Stimulated activated naive CD8-positive, alpha-beta T cell treated with anti-CD3 and anti-CD28 coated beads, Interleukin-15, Interleukin-2, amounts not matched to agents 100 U/mL and 50 U/mL, for 24 hours (primary cell): ENCODE measurements around the gene KCNQ1OT1.

ENCODE experiments used
- ATAC-seq: fragments of 150-1000 bp; cut with Tn5 transposase; one replicate; pipeline ENCODE4 v1.10.0; 2021
- DNase-seq: peaks from one replicate; pipeline ENCODE4 v3.0.0; 2021

KCNQ1OT1 gene

DNA sequence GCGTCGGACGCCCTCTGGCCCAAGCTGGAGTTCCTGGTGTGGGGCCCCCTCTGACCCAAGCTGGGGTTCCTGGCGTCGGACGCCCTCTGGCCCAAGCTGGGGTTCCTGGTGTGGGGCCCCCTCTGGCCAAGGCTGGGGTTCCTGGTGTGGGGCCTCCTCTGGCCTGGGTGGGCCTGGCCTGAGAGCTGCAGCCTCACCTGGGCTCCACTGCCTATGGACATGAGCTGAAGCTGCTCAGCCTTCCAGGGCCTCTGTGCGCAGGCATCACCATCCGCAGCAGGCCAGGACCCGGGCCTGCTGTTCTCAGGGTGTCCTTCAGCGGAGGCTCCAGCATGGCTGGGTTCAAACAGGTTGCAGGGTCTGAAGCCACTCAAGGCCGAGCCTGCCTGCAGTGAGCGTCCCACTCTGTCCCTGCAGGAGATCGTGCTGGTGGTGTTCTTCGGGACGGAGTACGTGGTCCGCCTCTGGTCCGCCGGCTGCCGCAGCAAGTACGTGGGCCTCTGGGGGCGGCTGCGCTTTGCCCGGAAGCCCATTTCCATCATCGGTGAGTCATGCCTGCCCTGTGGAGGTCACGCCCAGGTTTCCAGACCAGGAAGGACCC lies 129.5 kb downstream of the KCNQ1OT1 start:
- no peak for ATAC-seq

DNA sequence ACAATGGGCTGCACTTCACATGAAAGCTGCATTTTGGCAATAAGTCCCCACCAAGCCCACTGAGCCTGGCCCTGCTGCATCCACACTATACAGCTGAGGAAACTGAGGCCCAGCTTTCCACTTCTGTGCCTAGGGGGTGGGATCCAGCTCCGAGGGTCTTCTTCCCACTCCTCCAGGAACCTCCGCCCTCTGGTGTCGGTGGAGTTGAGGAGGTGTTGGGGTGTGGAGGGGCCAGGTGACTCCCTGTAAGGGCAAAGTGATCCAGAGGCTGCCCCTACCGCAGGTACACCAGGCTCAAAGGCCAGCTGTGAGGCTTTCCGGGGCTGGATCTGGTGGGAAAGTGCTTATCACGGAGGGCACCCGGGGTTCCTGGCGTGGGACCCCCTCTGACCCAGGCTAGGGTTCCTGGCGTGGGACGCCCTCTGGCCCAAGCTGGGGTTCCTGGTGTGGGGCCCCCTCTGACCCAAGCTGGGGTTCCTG lies 130.0 kb downstream of the KCNQ1OT1 start:
- ATAC-seq (no peak), DNase-seq (no peak)

More for the DNA sequence above, 129.5 kb downstream of the KCNQ1OT1 start:
- DNase-seq, result no peak

DNA sequence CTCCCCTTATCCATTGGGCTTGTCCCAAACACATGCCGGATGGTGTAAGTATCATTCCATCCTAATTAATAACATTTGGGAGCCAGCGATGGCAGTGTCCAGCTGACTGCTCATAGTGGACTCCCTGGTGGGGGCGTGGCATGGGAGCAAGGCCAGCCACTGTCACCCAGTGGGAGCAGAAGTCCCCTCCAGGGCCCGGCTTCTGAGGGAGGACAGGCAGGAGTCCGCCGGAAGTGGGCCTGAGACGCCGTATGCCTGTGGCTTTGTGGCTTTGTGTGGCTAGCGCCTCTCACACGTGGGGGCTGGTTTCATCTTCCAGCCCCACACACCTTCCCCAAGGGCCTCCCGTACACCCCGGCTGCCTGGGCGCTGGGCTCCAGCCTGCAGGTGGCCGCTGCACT lies 130.5 kb downstream of the KCNQ1OT1 start:
- no peak for DNase-seq
- ATAC-seq, result no peak

DNA sequence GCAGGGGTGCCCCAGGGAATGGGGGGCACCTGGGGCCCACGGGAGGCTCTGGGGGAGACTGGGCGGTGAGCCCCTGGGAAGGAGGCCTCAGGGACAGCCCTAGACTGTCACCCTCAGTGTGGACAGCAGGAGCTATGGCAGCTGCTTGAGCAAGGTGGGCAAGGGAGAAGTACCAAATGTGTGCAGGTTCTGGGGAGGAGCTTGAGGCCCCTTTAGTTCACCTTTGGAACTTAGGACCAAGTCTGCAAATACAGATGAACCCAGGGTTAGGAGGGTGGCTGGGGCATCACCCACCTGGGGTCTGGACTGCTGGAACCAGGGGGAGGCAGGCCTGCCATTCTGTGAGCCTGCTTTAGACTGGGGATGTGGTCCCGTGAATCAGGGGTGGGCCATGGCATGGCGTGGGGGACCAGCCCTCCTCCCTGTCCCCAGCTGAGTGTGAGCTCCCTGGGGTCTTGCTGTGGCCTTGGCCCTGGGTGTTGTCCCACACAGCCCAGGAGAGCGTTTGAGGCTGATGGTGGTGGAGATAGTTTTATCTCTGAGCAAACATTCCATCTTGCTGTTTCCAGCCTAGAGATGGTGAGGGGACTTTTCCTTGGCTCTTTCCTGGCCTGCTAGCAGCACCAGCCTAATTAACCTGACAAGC lies 132.6 kb downstream of the KCNQ1OT1 start:
- no peak for ATAC-seq

DNA sequence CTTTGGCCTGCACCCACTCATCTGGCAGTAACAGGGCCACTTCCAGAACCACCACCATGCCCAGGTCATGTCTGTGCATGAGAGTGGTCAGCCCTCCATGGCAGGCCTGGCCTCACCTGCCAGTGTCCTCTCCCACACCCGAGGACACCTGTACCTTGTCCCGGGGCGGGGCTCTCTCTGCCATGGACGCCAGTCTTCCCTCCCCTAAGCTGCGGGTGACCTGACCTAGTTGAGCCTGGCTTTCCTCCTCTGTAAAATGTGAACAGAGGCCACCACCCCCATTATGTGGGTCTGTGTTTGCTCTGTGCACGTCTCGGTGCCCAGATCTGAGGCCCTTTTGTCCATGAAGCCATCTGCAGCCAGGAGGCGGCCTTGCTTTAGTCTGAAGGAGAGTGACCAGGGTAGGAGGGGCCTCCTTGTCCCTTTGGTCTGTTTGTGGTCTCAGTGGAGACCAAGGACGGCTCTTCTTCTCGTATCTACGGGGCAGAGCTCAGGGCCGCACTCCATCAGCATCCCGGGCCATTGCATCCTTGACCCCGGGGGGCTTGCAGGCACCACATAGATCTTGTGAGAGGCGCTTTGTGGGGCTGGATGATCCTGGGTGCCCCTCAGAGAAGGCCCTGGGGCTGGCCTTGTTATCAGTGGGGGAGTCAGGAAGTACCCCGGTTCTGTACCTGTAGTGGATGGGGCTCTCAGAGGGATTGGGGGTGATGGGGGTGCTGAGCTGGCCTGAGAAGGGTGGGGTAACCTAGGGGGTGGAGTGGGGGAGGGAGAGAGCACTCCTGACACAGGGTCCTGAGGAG lies 133.4 kb downstream of the KCNQ1OT1 start:
- DNase-seq (no peak), ATAC-seq (no peak)

More for the DNA sequence above, 132.6 kb downstream of the KCNQ1OT1 start:
- no peak for DNase-seq

DNA sequence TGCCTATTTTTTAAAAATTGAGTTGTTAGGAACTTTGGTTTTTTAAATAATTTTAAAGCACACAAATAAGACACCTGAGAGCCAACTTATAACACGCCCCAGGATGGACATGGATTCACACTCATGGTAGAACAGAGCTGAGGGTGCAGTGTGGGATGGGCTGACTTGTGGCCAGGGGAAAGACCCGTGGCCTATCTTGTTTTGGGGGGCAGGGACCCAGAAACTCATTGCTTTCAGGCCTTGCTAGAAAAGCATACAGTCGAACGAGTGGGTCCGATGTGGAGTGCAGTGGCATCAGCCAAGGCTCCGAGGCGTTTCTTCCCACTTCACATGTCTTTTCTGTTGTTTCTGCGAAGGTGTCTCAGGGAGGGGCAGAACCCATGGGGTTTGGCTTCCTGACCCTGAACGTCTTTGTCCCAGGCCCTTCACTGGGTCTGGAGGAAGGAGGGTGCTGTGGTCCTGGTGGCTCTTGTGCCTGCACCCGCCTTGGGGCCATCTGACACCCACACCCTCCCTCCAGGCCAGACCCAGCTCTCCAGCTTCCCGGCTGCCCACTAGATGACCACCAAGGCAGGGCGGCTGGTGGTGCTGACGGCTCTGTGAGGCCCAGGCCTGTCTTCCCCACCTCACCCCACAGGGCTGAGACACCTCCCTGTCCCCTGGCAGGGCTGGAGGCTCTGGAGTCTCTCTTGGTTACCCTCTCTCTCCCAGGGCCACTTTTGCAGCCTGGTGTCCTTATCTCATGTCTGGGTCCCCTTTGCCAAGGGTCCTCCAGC lies 134.2 kb downstream of the KCNQ1OT1 start:
- DNase-seq (no peak), ATAC-seq (no peak)

DNA sequence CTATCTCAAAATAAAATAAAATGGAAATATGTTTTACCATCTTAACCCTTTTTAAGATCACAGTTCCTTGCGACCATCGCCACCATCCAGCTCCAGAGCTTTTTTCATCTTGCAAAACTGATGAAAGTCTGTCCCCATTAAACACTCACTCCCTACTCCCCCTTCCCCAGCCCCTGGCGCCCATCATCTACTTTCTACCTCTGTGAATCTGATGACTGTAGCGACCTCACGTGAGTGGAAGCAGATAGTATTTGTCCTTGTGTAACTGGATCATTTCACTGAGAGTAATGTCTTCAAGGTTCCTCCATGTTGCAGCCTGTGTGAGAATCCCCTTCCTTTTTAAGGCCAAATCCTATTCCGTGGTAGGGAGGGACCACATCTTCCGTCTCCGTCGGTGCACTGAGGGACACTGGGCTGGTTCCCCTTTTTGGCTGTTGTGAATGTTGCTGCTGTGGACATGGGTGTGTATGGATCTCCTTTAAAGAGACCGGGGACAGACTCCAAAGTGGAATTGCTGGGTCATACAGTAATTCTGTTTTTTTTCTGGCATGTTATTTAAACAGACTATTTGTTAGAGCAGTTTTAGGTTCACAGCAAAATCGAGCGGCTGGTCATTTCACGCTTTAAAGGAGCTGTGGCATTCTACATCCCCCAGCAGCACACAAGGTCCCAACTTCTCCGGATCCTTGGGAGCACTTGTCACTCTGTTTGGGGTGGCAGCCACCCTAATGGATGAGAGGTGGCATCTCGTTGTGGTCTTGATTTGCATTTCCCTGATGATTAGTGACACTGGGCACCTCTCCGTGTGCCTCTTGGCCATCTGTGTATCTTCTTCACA lies 135.0 kb downstream of the KCNQ1OT1 start:
- ATAC-seq, result no peak
- DNase-seq, result no peak

DNA sequence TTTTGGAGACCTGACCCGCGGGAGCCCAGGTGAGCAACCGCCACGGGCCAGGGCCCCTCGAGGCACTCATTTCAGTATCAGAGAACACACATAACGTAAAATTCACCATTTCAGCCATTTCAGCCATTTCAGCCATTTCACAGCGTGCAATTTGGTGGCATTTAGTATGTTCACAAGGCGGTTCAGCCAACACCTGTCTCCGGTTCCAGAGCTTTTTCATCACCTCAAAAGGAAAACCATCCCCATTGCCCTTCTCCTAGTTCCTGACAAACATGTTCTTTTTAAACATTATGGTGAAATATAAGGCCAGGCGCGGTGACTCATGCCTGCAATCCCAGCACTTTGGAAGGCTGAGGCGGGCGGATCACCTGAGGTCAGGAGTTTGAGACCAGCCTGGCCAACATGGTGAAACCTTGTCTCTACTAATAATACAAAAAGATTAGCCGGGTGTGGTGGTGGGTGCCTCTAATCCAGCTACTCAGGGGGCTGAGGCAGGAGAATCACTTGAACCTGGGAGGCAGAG lies 135.7 kb downstream of the KCNQ1OT1 start:
- DNase-seq, result no peak
- ATAC-seq, result no peak

DNA sequence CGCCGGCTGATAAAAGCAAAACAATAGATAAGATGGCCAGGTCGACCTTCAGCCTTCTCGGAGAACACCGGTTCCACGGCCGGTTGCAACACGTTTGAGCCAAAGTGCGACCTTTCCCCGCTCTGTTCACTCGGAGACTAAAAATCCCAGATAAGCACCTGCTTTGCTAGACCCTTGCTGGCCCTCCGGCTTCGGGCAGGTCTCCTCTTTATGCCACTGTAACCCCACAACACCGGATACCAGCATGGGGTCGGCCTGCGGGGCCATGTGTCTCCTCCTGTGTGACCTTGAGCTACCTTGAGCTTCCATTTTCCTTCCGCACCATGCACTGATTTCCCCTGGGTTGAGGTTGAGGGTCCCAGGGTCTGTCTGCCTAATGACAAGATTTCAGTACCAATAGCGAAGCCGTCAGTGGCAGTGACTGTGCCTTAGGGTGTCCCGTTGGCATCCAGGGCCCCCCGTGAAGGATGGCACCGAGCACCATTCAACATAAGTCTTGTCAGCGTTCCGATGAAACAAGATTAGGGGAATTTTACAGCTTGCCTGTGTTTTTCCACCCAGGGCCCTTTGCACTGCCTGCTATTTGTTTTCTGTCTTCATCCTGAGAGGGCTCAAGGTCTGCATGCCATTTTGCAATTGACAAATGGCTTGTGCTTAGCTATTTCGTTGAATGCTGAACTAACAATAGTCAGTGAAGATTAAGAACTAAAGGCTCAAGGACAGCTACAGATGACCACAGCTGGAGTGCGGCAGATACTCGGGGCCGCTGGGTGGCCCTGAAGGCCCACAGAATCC lies 136.4 kb downstream of the KCNQ1OT1 start:
- DNase-seq (no peak), ATAC-seq (no peak)

DNA sequence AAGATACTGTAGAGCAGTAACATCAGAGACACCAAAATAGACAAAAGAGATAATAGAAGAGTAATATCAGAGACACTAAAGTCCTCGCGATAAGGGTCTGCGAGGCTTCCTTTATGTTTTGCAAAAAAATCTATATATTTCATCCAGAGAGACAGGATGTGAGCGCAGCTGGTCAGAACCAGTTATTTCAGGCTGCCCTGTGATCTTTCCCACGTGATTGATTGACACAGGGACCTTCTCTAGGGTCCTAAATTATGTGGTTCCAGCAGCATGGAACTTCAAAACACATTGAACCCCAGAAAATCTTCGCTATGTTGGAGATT lies 136.9 kb downstream of the KCNQ1OT1 start:
- no peak for DNase-seq
- no peak for ATAC-seq

DNA sequence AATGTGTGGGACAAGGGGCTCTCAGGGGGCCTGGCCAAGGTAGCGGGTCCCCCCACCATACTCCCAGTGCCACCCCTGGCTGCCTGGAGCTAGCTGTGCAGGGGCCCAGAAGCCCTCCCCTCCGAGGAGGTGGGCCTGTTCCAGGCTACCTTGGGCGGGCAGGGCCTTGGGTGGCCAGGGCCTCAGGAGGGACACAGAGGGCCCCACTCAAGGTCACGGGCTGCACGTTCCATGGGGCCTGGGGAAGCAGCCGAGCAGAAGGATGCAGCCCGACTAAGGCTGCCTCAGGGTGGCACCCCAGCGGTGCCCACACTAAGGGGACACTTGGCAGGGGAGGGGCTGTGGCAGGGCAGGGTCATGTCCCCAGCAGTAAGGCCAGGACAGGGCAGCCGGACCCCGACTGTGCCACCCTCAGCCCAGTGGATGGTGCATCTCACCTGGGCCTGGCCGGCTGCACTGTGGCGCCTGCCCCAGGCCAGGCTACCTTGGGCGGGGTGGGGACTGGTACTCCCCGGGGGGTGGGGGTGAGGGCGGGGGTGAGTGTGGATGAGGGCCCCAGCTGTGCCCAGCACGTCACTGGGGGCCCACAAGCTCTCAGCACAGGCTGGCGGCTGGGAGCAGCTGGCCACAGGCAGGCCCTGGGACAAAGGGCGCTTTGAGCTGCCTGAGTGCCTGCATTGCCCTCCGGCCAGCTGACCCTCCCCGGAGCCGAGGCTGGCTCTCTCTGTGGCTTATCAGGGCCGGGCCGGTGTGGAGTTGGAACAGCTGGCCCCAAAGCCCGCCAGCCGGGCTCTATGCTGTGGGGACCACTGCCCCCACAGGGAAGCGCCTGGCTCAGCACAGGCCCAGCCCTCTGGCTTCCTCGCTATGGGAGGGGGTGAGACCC lies 137.9 kb downstream of the KCNQ1OT1 start:
- no peak for DNase-seq

DNA sequence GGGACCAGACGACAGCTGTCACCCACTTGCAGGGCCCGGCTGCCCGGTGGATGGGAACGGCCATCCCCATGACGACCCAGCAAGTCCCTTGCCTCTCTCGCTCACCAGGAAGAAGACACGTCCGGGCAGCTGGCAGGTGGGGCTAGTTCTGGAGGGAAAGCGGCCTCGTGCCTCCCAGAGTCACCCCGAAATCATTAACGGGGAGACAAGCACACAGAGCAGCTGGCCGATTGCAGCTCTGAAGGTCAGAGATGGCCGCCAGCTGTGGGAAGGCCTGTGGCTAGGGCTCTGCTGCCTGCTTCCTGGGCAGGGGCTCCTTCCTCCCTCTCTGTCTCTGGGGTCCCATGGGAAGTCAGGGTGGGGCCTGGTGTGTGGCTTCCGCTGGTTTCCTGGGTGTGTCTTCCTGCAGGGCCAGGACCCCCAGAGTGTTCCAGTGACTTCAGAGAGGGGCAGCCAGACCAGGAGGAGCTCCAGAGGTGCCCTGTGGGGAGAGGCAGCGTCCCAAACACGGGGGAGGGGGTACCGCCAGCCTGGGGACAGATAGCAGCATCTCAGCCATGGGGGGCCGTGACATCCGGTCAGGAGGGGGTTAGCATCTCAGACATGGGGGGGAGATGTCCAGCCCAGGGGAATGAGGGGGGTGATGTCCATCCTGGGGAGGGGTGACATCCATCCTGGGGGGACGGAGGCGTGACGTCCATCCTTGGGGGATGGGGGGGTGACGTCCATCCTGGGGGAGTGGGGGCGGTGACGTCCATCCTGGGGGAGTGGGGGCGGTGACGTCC lies 140.1 kb downstream of the KCNQ1OT1 start:
- DNase-seq, result no peak
- ATAC-seq, result no peak

More for the DNA sequence above, 137.9 kb downstream of the KCNQ1OT1 start:
- ATAC-seq, result no peak

DNA sequence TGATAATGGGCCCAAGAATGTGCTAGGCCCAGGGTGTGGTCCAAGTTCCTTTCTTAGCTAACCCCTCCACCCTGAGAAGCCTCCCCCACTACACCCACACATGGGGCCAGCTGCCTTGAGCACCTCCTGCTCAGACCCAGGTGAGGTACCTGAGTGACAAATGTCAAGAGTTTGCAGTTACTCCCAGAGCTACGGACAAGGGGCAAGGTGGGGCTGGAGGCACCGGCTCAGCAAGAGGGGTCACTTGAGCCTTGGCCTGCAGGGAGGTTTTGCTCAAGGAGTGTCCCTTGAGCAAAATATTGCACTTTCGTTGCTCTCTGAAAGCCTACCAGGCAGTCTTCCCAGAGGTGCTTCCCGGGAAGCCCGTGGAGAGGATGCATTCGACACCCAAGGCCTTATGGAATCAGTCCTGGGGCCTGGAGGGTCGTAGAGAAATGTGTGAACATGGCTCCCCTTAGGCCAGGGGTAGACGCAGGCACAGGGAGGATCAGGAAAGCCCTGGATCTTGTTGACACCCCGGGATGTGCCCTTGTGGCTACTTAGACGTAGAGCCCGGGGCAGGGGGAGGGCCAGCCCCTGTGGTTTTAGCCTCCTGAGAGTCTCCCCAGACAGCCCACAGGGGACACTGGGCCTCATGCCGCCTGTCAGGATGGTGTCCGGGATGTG lies 140.8 kb downstream of the KCNQ1OT1 start:
- DNase-seq, result no peak
- ATAC-seq, result no peak

DNA sequence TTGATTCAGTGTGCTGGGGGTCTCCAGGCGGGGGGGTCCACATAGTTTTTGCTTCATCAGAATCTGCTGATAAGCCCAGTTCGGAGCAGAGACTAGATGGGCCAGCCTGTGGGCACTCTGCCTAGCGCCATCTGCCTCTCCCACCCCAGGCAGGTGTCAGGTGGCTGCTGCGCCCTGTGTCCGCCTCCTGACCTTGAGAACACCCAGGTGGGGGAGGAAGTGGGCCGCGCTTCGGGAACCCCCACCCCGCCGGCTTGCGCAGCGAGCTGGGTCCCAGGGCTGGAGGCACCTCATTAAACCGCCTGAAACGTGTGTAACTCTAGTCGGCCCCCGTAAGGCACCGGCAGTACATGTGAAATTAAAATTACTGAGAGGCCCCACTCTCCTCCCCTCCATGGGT lies 141.4 kb downstream of the KCNQ1OT1 start:
- ATAC-seq (no peak), DNase-seq (no peak)
